Stimulated activated CD8-positive, alpha-beta memory T cell treated with anti-CD3 and anti-CD28 coated beads, Interleukin-4, amount 100 ng/mL, for 24 hours (primary cell): ENCODE data around the gene CTRB2.
"Not testable (repeated sequence)": the region's sequence is repeated elsewhere in the genome, so short reads cannot be mapped to it uniquely, and the experiment has no call there.

ENCODE experiments used
- DNase-seq: peaks from one replicate; pipeline ENCODE4 v3.0.0-alpha.2; 2020; ENCODE audit warnings: low read depth

The CTRB2 gene

DNA sequence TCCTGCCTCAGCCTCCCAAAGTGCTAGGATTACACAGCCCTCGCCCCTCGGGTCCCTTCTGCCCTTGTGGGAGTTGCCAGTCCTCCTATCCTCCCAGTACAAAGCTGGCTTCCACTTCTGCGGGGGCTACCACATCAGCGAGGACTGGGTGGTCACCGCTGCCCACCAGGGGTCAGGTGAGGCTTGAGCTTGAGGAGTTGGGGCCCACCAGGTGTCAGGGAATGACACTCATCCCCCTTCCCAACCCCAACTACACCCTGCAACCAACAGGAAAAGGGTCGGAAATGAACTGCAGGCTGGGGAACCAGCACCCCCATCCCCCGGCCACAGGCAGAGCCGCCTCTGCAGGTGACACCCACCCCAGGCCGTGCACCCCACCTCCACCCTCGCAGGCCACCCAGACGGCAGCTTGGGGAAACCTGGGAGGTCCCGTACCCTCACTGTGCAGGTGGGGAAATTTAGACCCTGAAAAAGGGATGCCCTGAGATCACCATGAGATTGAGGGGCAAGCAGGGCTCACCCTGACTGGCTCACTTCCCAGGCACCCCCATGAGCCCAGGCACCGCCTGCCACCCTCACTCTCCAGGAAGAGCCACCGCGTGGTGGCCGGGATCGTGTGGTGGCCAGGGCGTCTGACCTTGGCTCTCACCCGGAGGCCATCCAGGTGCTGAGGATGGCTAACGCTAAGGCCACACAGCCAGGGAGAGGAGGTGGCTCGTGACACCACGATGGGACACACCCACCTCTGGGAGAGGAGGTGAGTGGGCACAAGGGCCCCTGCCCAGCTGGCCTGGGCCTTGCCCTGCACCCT, 19.8 kb upstream of the CTRB2 start:
- DNase-seq = no peak

DNA sequence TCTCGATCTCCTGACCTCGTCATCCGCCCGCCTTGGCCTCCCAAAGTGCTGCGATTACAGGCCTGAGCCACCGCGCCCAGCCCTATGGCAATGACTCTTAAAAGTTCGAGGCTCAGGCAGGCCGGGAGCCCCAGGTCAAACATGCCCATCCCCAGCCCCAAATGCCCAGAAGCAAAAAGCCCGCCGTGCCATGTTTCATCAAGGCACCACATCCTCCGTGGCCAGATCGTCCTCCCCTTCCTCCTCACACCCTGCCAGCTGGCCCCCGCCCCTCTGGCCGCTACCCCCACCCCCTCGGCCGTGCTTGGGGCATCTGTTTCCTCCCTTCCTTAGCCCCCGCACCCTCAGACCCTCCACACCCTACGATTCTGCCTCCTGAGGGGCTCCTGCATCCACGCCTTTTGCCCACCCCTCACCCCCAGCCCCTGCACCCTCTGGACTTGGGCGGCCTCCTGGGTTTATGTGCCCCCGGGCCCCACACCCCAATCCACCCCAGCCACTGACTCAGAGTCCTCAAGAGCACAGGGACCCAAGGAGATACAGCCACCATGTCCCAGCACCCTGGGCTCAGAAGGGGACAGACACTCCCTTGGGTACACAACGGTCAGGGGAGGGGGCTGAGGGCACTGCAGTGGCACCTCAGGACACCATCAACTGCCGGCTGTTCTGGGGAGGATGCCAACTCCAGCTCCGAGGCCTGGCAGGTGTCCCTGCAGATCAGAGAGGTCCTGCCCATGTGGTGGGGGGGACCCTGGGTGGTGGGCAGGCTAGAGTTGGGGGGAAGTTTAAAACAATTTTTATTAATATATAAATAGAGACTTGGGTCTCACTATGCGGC, 18.9 kb upstream of the CTRB2 start:
- no peak for DNase-seq

DNA sequence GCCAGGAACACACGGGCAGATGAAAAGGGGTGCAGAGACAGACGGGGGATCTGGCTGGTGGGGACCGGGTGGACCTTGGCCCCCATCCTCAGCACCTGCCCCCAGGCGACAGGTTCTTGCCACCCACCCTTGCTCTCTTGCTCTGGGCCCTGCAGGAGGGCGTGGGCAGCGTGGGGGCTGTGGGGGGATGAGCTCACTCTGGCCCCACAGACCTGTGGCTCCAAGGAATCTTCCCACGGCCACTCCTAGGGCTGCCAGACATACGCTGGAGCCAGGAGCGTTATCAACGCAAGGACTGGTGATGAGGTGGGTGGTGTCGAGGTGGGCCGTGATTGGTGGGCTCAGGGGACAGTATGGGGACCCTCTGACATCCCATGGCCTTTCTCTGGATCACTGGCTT, 18.1 kb upstream of the CTRB2 start:
- DNase-seq = no peak

DNA sequence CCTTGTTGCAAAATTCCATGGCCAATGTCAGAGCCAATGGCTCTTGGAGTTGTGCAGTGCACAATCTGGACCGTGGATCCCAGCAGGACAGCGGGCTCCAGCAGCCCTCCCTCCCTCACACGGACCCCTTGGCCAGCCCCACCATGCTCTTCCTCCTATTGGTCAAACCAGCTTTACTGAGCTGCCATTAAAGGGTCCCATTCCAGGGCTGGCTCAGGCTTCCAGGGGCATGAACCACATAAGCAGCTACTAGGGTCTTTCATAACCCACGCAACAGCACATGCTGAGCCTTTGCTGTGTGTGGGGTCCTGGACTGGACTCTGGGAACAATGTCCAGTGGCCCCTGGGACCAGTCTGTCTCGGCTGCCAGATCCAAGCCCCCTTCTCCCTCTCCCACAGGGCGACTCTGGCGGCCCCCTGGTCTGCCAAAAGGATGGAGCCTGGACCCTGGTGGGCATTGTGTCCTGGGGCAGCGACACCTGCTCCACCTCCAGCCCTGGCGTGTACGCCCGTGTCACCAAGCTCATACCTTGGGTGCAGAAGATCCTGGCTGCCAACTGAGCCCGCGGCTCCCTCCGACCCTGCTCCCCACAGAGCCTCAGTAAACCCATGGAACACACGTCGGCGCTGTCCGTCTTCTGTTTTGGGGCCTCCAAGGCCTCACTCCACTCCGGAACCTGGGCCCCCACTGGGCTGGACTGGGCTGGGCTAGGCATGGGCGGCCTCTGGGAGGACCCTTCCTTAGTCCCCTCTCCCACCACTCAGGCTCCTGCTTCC, 17.5 kb upstream of the CTRB2 start:
- no peak for DNase-seq

DNA sequence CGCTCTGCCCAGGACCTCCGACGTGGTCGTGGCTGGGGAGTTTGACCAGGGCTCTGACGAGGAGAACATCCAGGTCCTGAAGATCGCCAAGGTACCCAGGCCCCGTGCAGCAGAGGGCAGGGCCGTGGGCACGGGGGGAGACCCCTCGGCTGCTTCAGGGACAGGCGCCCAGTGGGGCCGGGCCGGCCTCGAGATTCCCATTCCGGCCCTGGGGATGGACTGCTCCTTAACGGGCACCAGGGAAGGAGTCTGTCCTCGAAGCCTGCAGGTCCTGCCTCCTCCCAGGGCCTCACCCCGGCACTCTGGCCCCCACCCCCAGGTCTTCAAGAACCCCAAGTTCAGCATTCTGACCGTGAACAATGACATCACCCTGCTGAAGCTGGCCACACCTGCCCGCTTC, 16.2 kb upstream of the CTRB2 start:
- not testable (repeated sequence) for DNase-seq

DNA sequence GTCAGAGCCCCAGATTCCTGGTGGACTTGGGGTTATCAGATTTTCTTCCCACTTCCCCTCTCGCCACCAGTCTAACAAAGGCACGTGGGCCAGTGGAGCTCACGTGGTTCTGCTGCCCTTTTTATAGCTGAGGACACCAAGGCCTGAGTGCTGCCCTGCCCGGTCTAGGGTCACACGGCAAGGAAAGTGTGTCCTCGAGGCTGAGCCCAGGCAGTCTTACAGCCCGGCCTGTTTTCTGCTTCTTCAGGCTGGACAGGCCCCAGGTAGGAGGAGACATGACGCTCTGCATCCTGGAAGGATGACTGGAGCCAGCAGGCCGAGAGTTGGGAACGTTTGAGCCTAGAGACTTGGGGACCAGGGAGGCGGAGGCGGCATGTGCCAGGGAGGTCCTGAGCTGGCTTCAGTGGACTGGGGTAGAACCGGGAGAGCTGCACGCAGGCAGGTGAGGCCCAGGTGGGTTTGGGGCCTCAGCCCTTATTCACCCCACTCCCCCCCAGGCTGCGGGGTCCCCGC, 15.4 kb upstream of the CTRB2 start:
- no peak for DNase-seq

DNA sequence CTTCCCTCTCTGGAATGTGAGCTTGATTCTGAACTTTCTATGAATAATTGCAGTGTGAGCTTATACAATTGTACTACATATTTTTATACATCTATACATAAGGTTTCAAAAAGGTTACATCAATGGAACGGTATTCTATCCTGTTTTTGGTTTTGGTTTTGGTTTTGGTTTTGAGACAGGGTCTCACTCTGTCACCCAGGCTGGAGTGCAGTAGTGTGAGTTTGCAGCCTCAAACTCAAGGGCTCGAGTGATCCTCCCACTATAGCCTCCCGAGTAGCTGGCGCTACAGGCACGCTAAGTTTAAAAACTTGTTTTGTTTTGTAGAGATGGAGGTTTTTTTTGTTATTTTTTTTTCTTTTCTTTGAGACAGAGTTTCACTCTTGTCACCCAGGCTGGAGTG, 12.9 kb upstream of the CTRB2 start:
- DNase-seq = no peak

DNA sequence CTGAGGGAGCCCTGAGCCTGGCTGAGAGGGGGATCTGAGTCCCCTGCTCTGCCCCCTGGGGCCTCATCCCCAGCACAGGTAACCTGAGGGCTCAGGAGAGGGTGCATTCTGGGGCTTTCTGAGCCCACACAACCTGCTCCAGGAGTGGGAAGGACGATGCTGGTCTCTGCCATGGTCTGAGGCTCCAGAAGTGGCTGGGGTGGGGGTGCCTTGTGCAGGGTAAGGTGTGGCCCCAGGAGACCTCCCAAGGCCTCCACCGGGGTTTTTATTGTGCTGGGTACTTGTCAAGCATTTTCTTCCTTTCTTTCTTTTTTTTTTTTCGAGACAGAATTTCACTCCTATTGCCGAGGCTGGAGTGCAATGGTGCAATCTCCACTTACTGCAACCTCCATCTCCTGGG, 12.1 kb upstream of the CTRB2 start:
- DNase-seq = no peak

DNA sequence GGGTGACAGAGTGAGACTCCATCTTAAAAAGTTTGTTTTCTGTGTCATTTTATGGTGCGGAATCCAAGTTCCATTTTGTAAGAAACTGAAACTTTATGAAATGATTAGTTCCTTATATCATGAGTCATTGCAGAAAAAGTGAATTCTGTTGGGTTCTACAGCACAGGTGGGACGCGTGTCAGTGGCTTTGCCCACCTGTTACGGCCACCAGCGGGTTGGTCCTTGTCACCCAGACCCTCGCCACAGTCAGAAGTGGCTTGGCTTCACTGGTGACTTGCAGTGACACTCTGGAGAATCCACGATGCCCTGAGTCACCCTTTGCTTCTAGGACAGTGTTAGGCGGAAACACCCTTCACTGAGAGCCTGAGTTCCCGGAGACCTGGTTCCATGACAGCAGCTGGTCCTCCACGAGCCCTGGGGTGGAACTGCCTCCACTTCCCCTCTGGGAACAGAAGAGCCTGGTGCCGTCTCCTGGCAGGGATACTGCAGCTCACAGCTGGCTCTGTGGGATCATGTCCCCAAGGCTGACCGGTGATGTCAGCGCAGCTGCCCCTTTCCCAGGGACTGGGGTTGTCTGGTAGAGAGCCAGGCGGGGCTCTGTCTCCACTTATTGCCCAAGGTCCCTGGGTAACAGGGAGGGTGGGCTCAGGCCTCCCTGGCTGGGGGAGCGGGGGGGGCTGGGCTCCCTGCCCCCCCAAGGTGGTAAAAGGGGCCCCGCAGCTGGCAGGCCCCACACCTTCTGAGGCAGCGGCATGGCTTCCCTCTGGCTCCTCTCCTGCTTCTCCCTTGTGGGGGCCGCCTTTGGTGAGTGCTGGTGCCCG, 11.5 kb upstream of the CTRB2 start, which contains the start of gene CTRB1:
TSS of gene CTRB1 (plus strand) at position 733 of the 821 bp plus-strand sequence. CDS start at position 753, 20 bp downstream.
- no peak for DNase-seq

DNA sequence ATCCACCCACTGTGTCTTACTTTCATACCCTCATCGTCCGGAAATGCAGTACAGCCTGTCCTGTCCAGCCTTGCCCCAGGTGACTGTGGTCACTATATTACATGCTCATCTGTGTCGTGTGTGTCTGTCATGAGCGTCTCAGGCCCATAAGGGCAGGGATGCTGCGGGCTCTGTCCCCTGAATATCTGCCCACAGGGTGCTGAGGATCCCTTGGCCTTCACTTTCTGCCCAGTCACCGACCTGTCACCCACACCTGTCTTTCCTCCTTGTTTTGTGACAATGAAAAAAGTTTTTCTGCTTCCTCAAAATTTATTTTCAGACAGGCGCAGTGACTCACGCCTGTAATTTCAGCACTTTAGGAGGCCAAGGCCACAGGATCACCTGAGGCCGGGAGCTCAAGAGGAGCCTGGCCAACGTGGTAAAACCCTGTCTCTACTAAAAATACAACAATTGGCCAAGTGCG, 10.5 kb upstream of the CTRB2 start:
- DNase-seq = no peak

DNA sequence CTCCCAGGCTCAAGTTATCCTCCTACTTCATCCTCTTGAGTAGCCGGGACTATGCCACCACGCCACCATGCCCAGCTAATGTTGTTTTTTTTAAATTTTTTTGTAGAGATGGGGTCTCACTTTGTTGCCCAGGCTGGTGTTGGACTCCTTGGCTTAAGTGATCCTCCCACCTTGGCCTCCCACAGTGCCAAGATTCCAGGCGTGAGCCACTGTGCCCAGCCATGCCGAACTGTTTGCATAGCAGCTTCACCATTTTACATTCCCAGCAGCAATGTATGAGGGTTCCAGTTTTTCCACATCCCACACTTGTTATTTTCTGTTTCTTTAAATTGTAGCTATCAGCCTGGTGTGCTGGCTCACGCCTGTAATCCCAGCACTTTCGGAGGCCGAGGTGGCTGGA, 9.6 kb upstream of the CTRB2 start:
- no peak for DNase-seq

DNA sequence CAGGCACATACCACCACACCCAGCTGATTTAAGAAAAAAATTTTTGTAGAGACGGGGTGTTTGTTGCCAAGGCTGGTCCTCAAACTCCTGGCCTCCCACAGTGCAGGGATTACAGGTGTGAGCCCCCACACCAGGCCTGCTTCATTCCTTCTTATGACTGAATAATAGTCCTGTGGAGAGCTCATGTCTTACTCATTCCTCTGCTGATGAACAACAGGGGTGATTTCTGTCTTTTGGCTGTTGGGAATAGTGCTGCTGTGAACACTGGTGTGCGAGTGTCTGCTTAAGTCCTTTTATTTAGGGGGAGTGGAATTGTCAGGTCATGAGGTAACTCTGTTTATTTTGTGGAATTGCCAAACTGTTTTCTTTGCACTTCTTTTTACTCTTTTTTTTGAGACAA, 9.2 kb upstream of the CTRB2 start:
- no peak for DNase-seq

DNA sequence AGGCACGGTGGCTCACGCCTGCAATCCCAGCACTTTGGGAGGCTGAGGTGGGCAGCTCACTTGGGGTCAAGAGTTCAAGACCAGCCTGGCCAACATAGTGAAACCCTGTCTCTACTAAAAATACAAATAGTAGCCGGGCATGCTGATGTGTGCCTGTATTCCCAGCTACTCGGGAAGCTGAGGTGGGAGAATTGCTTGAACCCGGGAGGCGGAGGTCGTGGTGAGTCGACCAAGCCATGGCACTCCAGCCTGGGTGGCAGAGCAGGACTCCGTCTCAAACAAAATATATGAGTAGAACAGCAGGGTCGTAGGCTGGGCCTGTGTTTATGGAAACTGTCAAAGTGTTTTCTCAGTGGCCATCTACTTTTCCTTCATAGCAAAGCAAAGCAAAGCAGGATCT, 4.3 kb upstream of the CTRB2 start:
- DNase-seq = not testable (repeated sequence)

DNA sequence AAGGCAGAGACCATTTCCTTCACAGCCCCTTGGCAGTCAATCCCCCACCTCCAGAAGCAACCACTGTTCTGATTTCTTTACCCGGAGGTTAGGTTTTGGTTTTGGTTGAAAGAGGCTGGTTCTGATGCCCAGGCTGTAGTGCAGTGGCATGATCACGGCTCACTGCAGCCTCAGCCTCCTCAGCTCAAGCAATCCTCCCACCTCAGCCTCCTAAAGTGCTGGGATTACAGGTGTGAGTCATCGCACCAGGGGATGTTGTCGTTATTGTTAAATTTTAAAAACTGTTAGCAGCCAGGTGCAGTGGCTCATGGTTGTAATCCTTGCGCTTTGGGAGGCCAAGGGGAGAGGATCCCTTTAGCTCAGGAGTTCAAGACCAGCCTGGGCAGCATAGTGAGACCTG, 3.0 kb upstream of the CTRB2 start:
- no peak for DNase-seq

DNA sequence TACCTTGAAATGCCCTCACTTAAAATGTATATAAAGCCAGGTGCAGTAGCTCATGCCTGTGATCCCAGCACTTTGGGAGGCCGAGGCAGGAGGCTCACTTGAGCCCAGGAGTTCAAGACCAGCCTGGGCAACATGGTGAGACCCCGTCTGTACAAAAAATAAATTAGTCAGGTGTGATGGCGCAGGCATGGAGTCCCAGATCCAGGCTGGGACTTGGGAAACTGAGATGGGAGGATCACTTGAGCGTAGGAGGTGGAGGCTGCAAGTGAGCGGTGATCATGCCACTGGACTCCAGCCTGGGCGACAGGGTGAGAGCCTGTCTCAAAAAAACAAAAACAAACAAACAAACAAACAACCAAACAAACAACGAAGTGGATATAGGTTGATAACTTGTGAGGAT, 2.6 kb upstream of the CTRB2 start:
- not testable (repeated sequence) for DNase-seq

DNA sequence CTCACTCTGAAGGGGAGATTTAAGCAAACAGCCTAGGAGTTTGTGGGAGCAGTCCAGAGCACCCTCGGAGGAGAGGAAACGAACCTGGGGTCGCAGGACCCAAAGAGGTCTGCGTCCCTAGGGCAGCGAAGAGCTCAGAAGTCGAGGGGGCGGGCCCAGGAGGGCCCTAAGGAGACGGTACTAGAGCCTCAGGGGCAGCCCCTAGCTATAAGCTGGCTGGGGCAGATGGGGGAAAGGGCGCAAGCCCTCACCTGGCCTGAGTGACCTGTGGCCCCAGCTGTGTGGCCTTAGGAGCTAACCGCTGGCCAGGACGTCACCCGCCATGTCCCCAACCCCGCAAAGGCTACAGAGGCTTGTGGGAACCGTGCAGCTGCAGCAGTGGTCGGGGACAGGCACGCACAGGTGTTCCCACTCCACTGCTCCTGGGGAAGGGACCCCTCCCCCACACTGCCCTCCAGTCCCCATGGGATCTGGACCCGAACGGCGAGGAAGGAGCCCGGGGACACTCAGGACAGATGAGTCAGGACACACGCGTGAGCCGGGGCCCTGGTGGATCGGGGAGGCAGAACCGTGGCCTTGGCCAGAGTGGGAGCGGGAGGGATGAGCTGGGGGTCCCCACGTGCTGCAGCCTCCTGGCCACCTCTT, 2.0 kb upstream of the CTRB2 start:
- no peak for DNase-seq

DNA sequence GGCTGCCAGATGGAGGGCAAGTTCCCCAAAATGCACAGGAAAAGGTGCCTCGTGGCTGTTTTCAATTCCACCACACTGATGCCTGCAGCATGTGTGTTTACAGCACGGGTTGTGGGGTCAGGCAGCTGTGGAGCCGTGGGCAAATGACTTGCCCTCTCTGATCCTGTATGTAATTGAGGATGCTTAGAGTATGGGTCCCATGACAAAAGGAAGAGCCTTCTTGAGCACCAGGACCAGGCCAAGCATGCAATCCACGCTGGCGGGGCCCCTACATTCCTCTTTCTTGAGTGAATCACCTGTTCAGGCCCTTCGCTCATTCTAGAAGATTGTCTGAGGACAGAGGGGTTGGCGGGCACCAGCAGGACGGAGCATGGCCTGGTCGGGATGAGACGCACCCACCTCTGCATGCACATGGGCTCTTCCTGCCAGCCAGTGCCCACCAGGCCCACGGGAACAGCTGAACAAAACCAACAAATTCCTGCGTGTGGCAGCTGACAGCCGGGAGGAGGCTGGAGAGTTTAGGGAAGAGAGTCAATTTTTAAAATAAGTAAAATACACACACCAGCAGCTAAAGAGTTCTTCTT, 1.4 kb upstream of the CTRB2 start:
- DNase-seq = no peak

DNA sequence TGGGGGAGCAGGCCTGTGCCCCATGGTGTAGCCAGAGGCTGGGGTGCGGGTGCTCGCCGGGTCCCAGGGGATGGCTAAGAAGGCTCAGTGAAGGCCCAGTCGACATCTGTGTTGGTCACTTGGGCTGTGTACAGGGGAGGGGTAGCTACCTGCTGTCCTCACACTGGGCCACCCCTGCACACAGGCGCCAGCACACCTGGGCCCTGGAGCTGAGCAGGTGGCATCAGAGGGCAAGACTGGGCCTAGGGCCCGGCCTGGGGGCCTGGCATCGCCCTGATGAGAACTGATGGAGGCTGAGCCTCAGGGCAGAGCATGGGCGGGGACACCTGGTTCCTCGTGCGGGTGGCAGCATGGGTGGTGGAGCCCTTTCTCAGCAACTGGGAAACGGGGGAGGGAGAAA, 870 bp upstream of the CTRB2 start:
- no peak for DNase-seq

DNA sequence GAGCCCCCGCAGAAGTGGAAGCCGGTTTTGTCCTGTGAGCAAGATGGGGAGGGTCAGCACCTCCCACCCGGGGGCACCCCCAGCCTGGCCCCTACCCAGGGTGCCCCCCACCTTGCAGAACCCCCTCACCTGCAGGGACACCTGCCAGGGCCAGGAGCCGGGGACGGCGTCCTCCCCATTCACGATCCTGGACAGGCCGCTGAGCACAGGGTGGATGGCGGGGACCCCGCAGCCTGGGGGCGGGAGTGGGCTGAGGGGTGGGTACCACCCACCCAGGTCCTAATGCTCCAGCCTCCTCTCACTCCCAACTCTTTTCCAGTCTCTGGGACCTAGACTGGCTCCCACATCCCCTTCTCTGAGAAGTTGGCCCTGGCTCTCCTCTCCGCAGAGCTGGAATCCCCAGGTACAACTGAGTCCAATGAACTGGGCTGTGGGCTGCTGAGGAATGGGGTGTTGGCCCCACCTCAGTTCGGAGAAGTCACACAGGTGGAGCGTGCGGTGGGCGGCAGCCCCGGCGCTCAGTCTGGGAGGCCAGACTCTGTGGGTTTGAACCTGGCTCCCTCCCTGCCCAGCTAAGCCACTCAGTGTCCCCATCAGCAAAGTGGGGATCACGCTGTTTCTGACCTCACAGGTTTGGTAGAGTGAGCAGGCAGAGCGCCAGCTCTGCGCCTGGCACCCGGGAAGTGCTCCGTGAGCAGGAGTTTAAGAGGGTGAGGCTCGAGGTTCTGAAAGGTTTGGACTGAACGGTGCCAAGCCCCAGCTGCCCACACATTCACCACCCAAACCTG, 806 bp downstream of the CTRB2 start:
- not testable (repeated sequence) for DNase-seq

DNA sequence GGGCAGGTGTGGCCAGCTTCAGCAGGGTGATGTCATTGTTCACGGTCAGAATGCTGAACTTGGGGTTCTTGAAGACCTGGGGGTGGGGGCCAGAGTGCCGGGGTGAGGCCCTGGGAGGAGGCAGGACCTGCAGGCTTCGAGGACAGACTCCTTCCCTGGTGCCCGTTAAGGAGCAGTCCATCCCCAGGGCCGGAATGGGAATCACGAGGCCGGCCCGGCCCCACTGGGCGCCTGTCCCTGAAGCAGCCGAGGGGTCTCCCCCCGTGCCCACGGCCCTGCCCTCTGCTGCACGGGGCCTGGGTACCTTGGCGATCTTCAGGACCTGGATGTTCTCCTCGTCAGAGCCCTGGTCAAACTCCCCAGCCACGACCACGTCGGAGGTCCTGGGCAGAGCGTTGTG, 1.5 kb downstream of the CTRB2 start:
- DNase-seq = not testable (repeated sequence)
